Loucy (cell line): ENCODE measurements around the gene KIFAP3.

Experiments used
- CTCF ChIP-seq: fragments of 200-600 bp; sonication (generic); conservative IDR thresholded peaks from 2 replicates; pipeline ENCODE4 v1.5.1; 2014; ENCODE audit warnings: mild to moderate bottlenecking, antibody characterized with exemption, low read length
- EZH2phosphoT487 ChIP-seq: fragments of 200-600 bp; IDR thresholded peaks from 2 replicates; pipeline ENCODE4 v1.6.1; 2018; ENCODE audit warnings: antibody characterized with exemption, mild to moderate bottlenecking, moderate library complexity, borderline replicate concordance

- TF ChIP-seq CTCF: no peak
- no peak for TF ChIP-seq EZH2phosphoT487
These were observed 53.6 kb downstream of the KIFAP3 start for GRCh38 chr1:170020859-170021258.
